ENCODE data around the gene PLSCR4.

The PLSCR4 gene

GRCh38 chr3:146142757-146143156, 108.1 kb downstream of the PLSCR4 start:
- no peak for FAIRE-seq
- DNase-seq (ENCODE audit: insufficient read length, low spot score), result no peak
- no peak for TF ChIP-seq CTCF (IDR thresholded peaks at IDR 0.05; ENCODE audit: insufficient read depth, missing control alignments)
